Ishikawa (cell line): ENCODE data around the gene FOXP1.

ENCODE experiments used
- CEBPB ChIP-seq: IDR thresholded peaks from 2 replicates; pipeline ENCODE4 v1.6.1; 2012
- CREB1 ChIP-seq: IDR thresholded peaks from 2 replicates; pipeline ENCODE4 v1.6.1; 2012; ENCODE audit warnings: low read depth
- EGR1 ChIP-seq: IDR thresholded peaks from 2 replicates; pipeline ENCODE4 v1.6.1; 2012
- EP300 ChIP-seq: IDR thresholded peaks from 2 replicates; pipeline ENCODE4 v1.6.1; 2012; ENCODE audit warnings: borderline replicate concordance
- FOXM1 ChIP-seq: IDR thresholded peaks from 2 replicates; pipeline ENCODE4 v1.6.1; 2012; ENCODE audit warnings: low read depth, borderline replicate concordance
- NFIC ChIP-seq: IDR thresholded peaks from 2 replicates; pipeline ENCODE4 v1.6.1; 2012
- RAD21 ChIP-seq: IDR thresholded peaks from 2 replicates; pipeline ENCODE4 v1.6.1; 2012; ENCODE audit warnings: low read depth
- TAF1 ChIP-seq: IDR thresholded peaks from 2 replicates; pipeline ENCODE4 v1.6.1; 2012; ENCODE audit warnings: low read depth, mild to moderate bottlenecking
- TCF12 ChIP-seq: IDR thresholded peaks from 2 replicates; pipeline ENCODE4 v1.6.1; 2012; ENCODE audit warnings: low read depth
- TEAD4 ChIP-seq: IDR thresholded peaks from 2 replicates; pipeline ENCODE4 v1.6.1; 2012
- YY1 ChIP-seq: IDR thresholded peaks from 2 replicates; pipeline ENCODE4 v1.6.1; 2012; ENCODE audit warnings: low read depth
- ZBTB7A ChIP-seq: IDR thresholded peaks from 2 replicates; pipeline ENCODE4 v1.6.1; 2012; ENCODE audit warnings: low read depth
- TF ChIP-seq, protein P1 (sequence below): IDR thresholded peaks from 2 replicates; pipeline ENCODE4 v1.6.1; 2012
- TF ChIP-seq, protein P2 (sequence below): IDR thresholded peaks from 2 replicates; pipeline ENCODE4 v1.6.1; 2012
- TF ChIP-seq, protein P3 (sequence below): IDR thresholded peaks from 2 replicates; pipeline ENCODE4 v1.6.1; 2012; ENCODE audit warnings: low read depth, mild to moderate bottlenecking

Gene FOXP1

DNA sequence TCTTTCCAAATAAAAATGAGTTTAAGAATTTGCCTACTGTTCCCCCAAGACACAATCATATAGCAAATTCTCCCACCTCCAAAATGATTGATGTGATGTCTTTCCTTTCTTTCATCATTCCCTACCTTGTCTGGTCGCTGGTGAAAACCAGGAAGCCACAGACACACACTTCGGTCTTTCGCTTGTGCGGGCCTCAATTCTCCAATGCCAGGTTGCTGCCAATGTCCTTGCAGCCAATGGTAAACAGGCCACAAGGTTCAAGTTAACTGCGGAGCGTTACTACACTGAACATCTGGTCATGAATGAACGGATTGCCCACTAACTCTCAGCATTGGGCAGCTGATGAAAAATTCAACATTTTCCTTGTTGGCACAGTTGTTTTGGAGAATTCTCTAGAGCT lies 192.2 kb downstream of the FOXP1 start:
- TF ChIP-seq CREB1 = no peak
- TF ChIP-seq FOXM1 = no peak
- TF ChIP-seq, protein P1, sequence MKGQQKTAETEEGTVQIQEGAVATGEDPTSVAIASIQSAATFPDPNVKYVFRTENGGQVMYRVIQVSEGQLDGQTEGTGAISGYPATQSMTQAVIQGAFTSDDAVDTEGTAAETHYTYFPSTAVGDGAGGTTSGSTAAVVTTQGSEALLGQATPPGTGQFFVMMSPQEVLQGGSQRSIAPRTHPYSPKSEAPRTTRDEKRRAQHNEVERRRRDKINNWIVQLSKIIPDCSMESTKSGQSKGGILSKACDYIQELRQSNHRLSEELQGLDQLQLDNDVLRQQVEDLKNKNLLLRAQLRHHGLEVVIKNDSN = no peak
- TF ChIP-seq TEAD4 = no peak
- no peak for TF ChIP-seq EP300
- no peak for TF ChIP-seq NFIC
- no peak for TF ChIP-seq ZBTB7A
- TF ChIP-seq, protein P2, sequence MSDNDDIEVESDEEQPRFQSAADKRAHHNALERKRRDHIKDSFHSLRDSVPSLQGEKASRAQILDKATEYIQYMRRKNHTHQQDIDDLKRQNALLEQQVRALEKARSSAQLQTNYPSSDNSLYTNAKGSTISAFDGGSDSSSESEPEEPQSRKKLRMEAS = no peak
- TF ChIP-seq, protein P3, sequence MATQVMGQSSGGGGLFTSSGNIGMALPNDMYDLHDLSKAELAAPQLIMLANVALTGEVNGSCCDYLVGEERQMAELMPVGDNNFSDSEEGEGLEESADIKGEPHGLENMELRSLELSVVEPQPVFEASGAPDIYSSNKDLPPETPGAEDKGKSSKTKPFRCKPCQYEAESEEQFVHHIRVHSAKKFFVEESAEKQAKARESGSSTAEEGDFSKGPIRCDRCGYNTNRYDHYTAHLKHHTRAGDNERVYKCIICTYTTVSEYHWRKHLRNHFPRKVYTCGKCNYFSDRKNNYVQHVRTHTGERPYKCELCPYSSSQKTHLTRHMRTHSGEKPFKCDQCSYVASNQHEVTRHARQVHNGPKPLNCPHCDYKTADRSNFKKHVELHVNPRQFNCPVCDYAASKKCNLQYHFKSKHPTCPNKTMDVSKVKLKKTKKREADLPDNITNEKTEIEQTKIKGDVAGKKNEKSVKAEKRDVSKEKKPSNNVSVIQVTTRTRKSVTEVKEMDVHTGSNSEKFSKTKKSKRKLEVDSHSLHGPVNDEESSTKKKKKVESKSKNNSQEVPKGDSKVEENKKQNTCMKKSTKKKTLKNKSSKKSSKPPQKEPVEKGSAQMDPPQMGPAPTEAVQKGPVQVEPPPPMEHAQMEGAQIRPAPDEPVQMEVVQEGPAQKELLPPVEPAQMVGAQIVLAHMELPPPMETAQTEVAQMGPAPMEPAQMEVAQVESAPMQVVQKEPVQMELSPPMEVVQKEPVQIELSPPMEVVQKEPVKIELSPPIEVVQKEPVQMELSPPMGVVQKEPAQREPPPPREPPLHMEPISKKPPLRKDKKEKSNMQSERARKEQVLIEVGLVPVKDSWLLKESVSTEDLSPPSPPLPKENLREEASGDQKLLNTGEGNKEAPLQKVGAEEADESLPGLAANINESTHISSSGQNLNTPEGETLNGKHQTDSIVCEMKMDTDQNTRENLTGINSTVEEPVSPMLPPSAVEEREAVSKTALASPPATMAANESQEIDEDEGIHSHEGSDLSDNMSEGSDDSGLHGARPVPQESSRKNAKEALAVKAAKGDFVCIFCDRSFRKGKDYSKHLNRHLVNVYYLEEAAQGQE = no peak
- no peak for TF ChIP-seq EGR1
- no peak for TF ChIP-seq YY1
- no peak for TF ChIP-seq TCF12
- TF ChIP-seq RAD21 = no peak
- TF ChIP-seq CEBPB = no peak
- no peak for TF ChIP-seq TAF1

DNA sequence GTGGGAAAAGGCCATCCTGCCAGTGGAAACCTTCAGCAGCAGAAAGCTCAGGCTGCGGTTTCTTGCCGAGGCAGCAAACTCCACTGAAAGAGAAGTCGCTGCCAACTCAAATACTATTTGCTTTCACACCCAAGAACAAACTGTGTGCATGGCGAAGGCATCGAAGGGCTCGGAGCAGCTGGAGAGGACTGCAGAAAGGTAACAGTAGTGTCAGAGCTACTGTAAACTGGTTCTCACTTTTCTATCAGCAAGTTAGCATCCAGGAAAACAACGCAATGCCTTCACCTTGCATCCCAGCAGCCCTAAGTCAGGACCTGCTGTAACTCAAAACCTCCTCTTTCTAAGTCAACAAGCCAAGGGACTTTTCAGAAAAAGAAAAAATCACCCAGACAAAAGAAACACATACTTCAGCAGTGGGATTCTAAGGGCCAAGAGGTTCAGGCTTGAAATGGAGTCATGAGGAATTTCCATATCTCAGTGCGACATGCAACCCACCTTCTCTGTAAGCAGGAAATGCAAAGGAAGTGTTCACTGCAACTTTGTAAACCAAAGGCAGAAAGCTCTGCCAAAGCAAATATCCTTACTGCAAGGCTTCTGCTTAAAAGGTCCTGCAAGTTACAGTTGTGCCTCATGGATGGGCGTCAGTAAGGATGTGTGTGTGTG lies 193.5 kb downstream of the FOXP1 start:
- TF ChIP-seq CREB1 (no peak), TEAD4 (no peak), CEBPB (no peak), EGR1 (no peak), RAD21 (no peak), ZBTB7A (no peak), EP300 (no peak), YY1 (no peak)
- TF ChIP-seq, protein P1 = no peak
- TF ChIP-seq, protein P2 = no peak
- TF ChIP-seq, protein P3 = no peak

DNA sequence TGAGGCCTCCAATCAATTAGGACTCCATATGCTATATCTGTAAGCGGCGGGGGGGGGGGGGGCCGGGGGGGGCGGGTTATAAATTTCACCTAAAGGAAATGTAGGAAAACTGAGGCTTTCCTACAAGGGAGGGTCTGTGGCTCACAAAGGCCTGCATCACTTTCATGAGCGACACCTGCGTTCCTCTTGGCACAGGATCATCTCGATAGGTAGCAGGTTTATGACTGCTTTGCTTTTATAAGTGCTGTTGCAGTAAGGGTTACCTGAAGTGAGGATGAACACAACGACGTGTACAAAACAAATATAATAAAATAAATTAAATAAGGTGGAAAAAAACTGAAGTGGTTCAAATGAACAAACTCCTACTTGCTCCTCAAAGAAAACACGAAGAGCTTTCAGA lies 194.3 kb downstream of the FOXP1 start:
- TF ChIP-seq ZBTB7A = no peak

DNA sequence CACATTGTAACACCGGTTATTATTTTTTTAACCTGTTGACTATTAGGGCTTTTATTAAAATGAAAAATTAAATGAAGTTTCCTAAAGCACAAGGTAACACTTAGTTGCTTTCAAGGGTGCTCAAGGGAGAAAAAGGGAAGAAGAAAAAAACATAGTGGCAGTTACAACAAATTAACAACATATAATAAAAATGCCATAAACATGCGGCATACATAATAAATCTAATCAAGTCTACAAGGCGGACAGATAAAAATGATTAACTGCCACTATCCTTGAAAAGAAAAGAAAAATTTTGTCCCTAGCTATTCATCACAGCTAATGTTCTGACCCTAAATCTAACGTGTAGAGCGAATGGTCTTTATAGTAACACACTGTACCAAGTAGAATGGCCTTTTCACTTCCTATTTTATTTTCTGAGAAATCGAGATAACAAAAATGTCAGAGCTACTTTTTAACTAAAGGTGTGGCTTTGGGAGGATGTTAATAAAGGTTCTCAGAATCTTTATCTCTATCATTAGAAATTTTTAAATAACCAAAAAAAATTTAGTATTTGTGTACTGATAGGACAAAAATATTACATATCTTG lies 194.9 kb downstream of the FOXP1 start:
- TF ChIP-seq, protein P1 = no peak
- TF ChIP-seq, protein P3 = no peak
- TF ChIP-seq EGR1 (no peak), YY1 (no peak), TEAD4 (no peak), EP300 (no peak), TCF12 (no peak), RAD21 (no peak), CREB1 (no peak), NFIC (no peak), FOXM1 (no peak), ZBTB7A (no peak), TAF1 (no peak), CEBPB (no peak)
- TF ChIP-seq, protein P2 = no peak
